ENCODE results near the gene SLC6A19. TPM values are rescaled to one million over a fixed set of nuclear protein-coding genes. Genes with fewer than 3 reads are reported as not detected.

SLC6A19 gene
- total and polyA plus RNA-seq, 2 of the 13 experiments (the other 11 are each of a cell fraction or from before 2014, with no cell fraction given) = 0.02 TPM; not detected in 1

GRCh38 chr5:1180841-1181271 is 20.5 kb upstream of the SLC6A19 start:
- Histone ChIP-seq H2AFZ (ENCODE audit: low read length) (no peak overlapping the region), H3K4me2 (ENCODE audit: low read depth, low read length) (peak overlapping the region; percentile 91), H3K36me3 (replicated peaks in 1 of 2; ENCODE audit: control insufficient read depth in 1 of 2, insufficient read depth in 2 of 2, low read length in 2 of 2) (no peaks in the 10 kb centered on the region), H3K9ac (ENCODE audit: insufficient read depth, low read depth, low read length) (peak overlapping the region; percentile 36; the same call in 1 of the 2 replicates), H3K27me3 (ENCODE audit: control insufficient read depth in 1 of 2, insufficient read depth in 2 of 2, low read length in 2 of 2) (no peaks in the 10 kb centered on the region; a peak in 1 of 5 replicates), H3K4me1 (ENCODE audit: insufficient read depth, low read length) (peaks cover 78% of the 10 kb centered on the region), H3K9me3 (ENCODE audit: low read length) (no peaks in the 10 kb centered on the region), H3K4me3 (replicated peaks in 1 of 3; ENCODE audit: insufficient read depth in 1 of 3, low read depth in 2 of 3, low read length in 3 of 3) (peak overlapping the region in 1 of 3 experiments; percentile 79; a peak in 1 of 6 replicates), H3K27ac (ENCODE audit: extremely low read length, insufficient read depth, low read length) (peak overlapping the region; percentile 99), H4K20me1 (ENCODE audit: insufficient read depth, low read length) (no peaks in the 10 kb centered on the region), H3K79me2 (ENCODE audit: insufficient read depth, low read length) (no peaks in the 10 kb centered on the region)
- BruUV-seq (replicated peaks) = no TSS peak
- ATAC-seq (no peak), DNase-seq (ENCODE audit: low spot score) (no peak), FAIRE-seq (no peak)
- in situ Hi-C loops (cut with HindIII; ENCODE audit: extremely low pct_ligation_motif_present, low pct_unique_long_range_greater_than_20kb) (no loop called here), intact Hi-C loops (cut with micrococcal nuclease; ENCODE audit: unreplicated experiment) (no loop called here)
- 89% methylated on average over 19 of the region's 20 CpGs for WGBS (ENCODE audit: low lambda C conversion rate)
- CTCF ChIA-PET (ENCODE audit: low intra/inter-chr PET ratio, low total read pairs) = no interaction called here
- POLR2A ChIA-PET = interaction anchor here (2.6 to 3.0 kb wide), 2 partner anchors 74 to 75 kb away, joined by 7 to 19 read pairs; no protein-coding TSS in a partner anchor
- no peak for TF ChIP-seq REXO4 (CRISPR knock-in tag; IDR thresholded peaks at IDR 0.05; ENCODE audit: borderline replicate concordance)
- TF ChIP-seq ETV6 (CRISPR knock-in tag; conservative IDR thresholded peaks at IDR 0.05) = no peak
- peak; percentile 73 for TF ChIP-seq AGO2 (optimal IDR thresholded peaks at IDR 0.05; ENCODE audit: low read depth, low read length)
- no peak for TF ChIP-seq ZNF292 (CRISPR knock-in tag; IDR thresholded peaks at IDR 0.05; ENCODE audit: borderline replicate concordance, low read depth)
- TF ChIP-seq MZF1 (CRISPR knock-in tag; IDR thresholded peaks at IDR 0.05; ENCODE audit: borderline replicate concordance) = no peak
- TF ChIP-seq RBFOX2 (IDR thresholded peaks at IDR 0.05; ENCODE audit: low read depth, low read length) = 0 out of 2 replicates have a peak, but pooled peaks have one; percentile 35
- TF ChIP-seq, protein P1, sequence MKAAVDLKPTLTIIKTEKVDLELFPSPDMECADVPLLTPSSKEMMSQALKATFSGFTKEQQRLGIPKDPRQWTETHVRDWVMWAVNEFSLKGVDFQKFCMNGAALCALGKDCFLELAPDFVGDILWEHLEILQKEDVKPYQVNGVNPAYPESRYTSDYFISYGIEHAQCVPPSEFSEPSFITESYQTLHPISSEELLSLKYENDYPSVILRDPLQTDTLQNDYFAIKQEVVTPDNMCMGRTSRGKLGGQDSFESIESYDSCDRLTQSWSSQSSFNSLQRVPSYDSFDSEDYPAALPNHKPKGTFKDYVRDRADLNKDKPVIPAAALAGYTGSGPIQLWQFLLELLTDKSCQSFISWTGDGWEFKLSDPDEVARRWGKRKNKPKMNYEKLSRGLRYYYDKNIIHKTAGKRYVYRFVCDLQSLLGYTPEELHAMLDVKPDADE (CRISPR knock-in tag; IDR thresholded peaks at IDR 0.05) = no peak
- TF ChIP-seq, protein P2, sequence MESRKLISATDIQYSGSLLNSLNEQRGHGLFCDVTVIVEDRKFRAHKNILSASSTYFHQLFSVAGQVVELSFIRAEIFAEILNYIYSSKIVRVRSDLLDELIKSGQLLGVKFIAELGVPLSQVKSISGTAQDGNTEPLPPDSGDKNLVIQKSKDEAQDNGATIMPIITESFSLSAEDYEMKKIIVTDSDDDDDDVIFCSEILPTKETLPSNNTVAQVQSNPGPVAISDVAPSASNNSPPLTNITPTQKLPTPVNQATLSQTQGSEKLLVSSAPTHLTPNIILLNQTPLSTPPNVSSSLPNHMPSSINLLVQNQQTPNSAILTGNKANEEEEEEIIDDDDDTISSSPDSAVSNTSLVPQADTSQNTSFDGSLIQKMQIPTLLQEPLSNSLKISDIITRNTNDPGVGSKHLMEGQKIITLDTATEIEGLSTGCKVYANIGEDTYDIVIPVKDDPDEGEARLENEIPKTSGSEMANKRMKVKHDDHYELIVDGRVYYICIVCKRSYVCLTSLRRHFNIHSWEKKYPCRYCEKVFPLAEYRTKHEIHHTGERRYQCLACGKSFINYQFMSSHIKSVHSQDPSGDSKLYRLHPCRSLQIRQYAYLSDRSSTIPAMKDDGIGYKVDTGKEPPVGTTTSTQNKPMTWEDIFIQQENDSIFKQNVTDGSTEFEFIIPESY (CRISPR knock-in tag; IDR thresholded peaks at IDR 0.05) = 0 out of 2 replicates have a peak, but pooled peaks have one; percentile 9

Data from HepG2 (cell line).